ENCODE measurements around the gene CDHR2.

CDHR2 gene

GRCh38 chr5:176548967-176549444, at the start of gene CDHR2:
CDHR2 (plus strand) TSS chr5:176549342; CDS start chr5:176565353, 16,011 bp downstream.
- DNase-seq (ENCODE audit: low read depth, low spot score) = no peak

GRCh38 chr5:176500511-176500910, 48.6 kb upstream of the CDHR2 start:
- DNase-seq (ENCODE audit: low read depth, low spot score) = no peak

GRCh38 chr5:176501333-176501732, 47.8 kb upstream of the CDHR2 start:
- no peak for DNase-seq (ENCODE audit: low read depth, low spot score)

GRCh38 chr5:176503496-176503895, 45.6 kb upstream of the CDHR2 start:
- no peak for DNase-seq (ENCODE audit: low read depth, low spot score)

GRCh38 chr5:176507911-176508310, 41.2 kb upstream of the CDHR2 start:
- no peak for DNase-seq (ENCODE audit: low read depth, low spot score)

GRCh38 chr5:176508603-176509002, 40.5 kb upstream of the CDHR2 start:
- DNase-seq (ENCODE audit: low read depth, low spot score) = no peak

- DNase-seq (ENCODE audit: low read depth, low spot score) = no peak
Measured at GRCh38 chr5:176513788-176514187, 35.4 kb upstream of the CDHR2 start.

GRCh38 chr5:176514244-176514950, 34.7 kb upstream of the CDHR2 start:
- DNase-seq (ENCODE audit: low read depth, low spot score) = no peak

- DNase-seq (ENCODE audit: low read depth, low spot score) = no peak
Measured at GRCh38 chr5:176515396-176515795, 33.7 kb upstream of the CDHR2 start.

GRCh38 chr5:176517053-176517661, 32.0 kb upstream of the CDHR2 start:
- DNase-seq (ENCODE audit: low read depth, low spot score) = no peak

GRCh38 chr5:176519810-176520720, 29.1 kb upstream of the CDHR2 start:
- DNase-seq (ENCODE audit: low read depth, low spot score) = no peak

GRCh38 chr5:176521286-176521685, 27.9 kb upstream of the CDHR2 start:
- no peak for DNase-seq (ENCODE audit: low read depth, low spot score)

GRCh38 chr5:176521699-176522263, 27.4 kb upstream of the CDHR2 start:
- no peak for DNase-seq (ENCODE audit: low read depth, low spot score)

GRCh38 chr5:176524138-176524537, 25.0 kb upstream of the CDHR2 start:
- DNase-seq (ENCODE audit: low read depth, low spot score) = no peak

- DNase-seq (ENCODE audit: low read depth, low spot score) = no peak
Measured at GRCh38 chr5:176524987-176525386, 24.2 kb upstream of the CDHR2 start.

GRCh38 chr5:176525677-176526076, 23.5 kb upstream of the CDHR2 start:
- no peak for DNase-seq (ENCODE audit: low read depth, low spot score)

- DNase-seq (ENCODE audit: low read depth, low spot score) = no peak
Measured at GRCh38 chr5:176526462-176526861, 22.7 kb upstream of the CDHR2 start.

- no peak for DNase-seq (ENCODE audit: low read depth, low spot score)
Measured at GRCh38 chr5:176527246-176528222, 21.6 kb upstream of the CDHR2 start.

- no peak for DNase-seq (ENCODE audit: low read depth, low spot score)
Measured at GRCh38 chr5:176528301-176528700, 20.8 kb upstream of the CDHR2 start.

GRCh38 chr5:176528761-176529115, 20.4 kb upstream of the CDHR2 start:
- DNase-seq (ENCODE audit: low read depth, low spot score) = no peak

Data from activated CD4-positive, CD25-positive, alpha-beta regulatory T cell treated with anti-CD3 and anti-CD28 coated beads, Interleukin-2, amount 50 U/mL, for 16 hours (primary cell).